Peyer's patch (tissue), 4 donors: ENCODE results near the gene PYGM.

Source experiments
- CTCF ChIP-seq, 6 experiments: fragments of 450-650 bp in 4 of 6; fragments of 200-600 bp in 2 of 6; sonication (generic) in 1 of 6; IDR thresholded peaks; one replicate each; pipeline ENCODE4 v1.5.1; 2017 to 2019; ENCODE audit warnings: antibody characterized with exemption in 6 of 6, mild to moderate bottlenecking in 3 of 6, moderate library complexity in 1 of 6
- POLR2A ChIP-seq, 2 donors: fragments of 450-650 bp; IDR thresholded peaks; one replicate each; pipeline ENCODE4 v1.5.1; 2017; ENCODE audit warnings: antibody characterized with exemption in 2 of 2, mild to moderate bottlenecking in 2 of 2, moderate library complexity in 2 of 2

GRCh38 chr11:64763526-64764039 lies 3.8 kb upstream of the PYGM start:
- no peak for TF ChIP-seq CTCF (IDR thresholded peaks at IDR 0.05)
- no peak for TF ChIP-seq POLR2A (IDR thresholded peaks at IDR 0.05)
